SK-N-SH (cell line): ENCODE data around the gene GFRA3. TPM values are rescaled to one million over a fixed set of nuclear protein-coding genes. Genes with fewer than 3 reads are reported as not detected.

ENCODE experiments used
- CTCF ChIA-PET: fragments of 300-600, 350-600 bp; formaldehyde crosslinking; extraction: SDS; loops from one replicate; lab custom pipeline; 2021; lab: Yijun Ruan, JAX
- POLR2A ChIA-PET: fragments of 350-600 bp; sonication (Branson Sonifier 250); formaldehyde crosslinking; extraction: SDS; loops from one replicate; lab custom pipeline; 2020; ENCODE audit warnings: antibody characterized with exemption, inconsistent platforms; lab: Yijun Ruan, JAX
- DNase-seq: peaks from one replicate; pipeline ENCODE4 v3.0.0; 2012
- H2AFZ ChIP-seq: fragments of 200-600 bp; sonication (generic); 2 replicates; pipeline ENCODE4 v1.8.1; 2016; ENCODE audit warnings: antibody characterized with exemption, mild to moderate bottlenecking, low read depth
- H3F3A ChIP-seq: fragments of 200-600 bp; sonication (generic); replicated peaks from 2 replicates; pipeline ENCODE3; 2016; ENCODE audit warnings: antibody characterized with exemption, mild to moderate bottlenecking; ENCODE audit not compliant: insufficient read depth
- H3K27ac ChIP-seq, 2 experiments: fragments of 200-500 bp in 1 of 2; fragments of 200-600 bp in 1 of 2; sonication (Bioruptor generic) in 1 of 2; sonication (generic), shearing (Covaris generic) in 1 of 2; 2 replicates each; pipeline versions ENCODE4 v1.5.1 to v1.6.1; 2014 to 2016; ENCODE audit warnings: low read depth in 2 of 2, inconsistent platforms in 1 of 2, low read length in 1 of 2, mild to moderate bottlenecking in 1 of 2, mixed read lengths in 1 of 2
- H3K27me3 ChIP-seq: fragments of 200-600 bp; sonication (generic), shearing (Covaris generic); 2 replicates; pipeline ENCODE4 v1.6.1; 2016; ENCODE audit warnings: mixed run types; ENCODE audit not compliant: insufficient read depth
- H3K36me3 ChIP-seq, 2 experiments: fragments of 200-500 bp in 1 of 2; fragments of 200-600 bp in 1 of 2; sonication (Bioruptor generic) in 1 of 2; sonication (generic) in 1 of 2; replicated peaks in 1 of 2; 2 replicates each; pipeline versions ENCODE3 to v1.5.1; 2014 to 2016; ENCODE audit warnings: low read length in 1 of 2, mild to moderate bottlenecking in 1 of 2; ENCODE audit not compliant: insufficient read depth in 2 of 2, control insufficient read depth in 1 of 2
- H3K4me1 ChIP-seq, 2 experiments: fragments of 200-500 bp in 1 of 2; fragments of 200-600 bp in 1 of 2; sonication (Bioruptor generic) in 1 of 2; sonication (generic), shearing (Covaris generic) in 1 of 2; 2 replicates each; pipeline versions ENCODE4 v1.5.1 to v1.6.1; 2014 to 2016; ENCODE audit warnings: low read depth in 1 of 2, low read length in 1 of 2, mixed run types in 1 of 2; ENCODE audit not compliant: insufficient read depth in 2 of 2, control insufficient read depth in 1 of 2
- H3K4me2 ChIP-seq: fragments of 200-600 bp; sonication (generic), shearing (Covaris generic); 2 replicates; pipeline ENCODE4 v1.6.1; 2017; ENCODE audit warnings: mixed run types
- H3K4me3 ChIP-seq, 2 experiments: fragments of 200-500 bp in 1 of 2; fragments of 200-600 bp in 1 of 2; sonication (Bioruptor generic) in 1 of 2; sonication (generic), shearing (Covaris generic) in 1 of 2; 2 replicates each; pipeline versions ENCODE4 v1.5.1 to v1.8.1; 2014 to 2016; ENCODE audit warnings: low read depth in 2 of 2, inconsistent platforms in 1 of 2, low read length in 1 of 2, mild to moderate bottlenecking in 1 of 2, mixed read lengths in 1 of 2, moderate library complexity in 1 of 2
- H3K79me2 ChIP-seq: fragments of 200-600 bp; sonication (generic); 2 replicates; pipeline ENCODE4 v1.8.1; 2017; ENCODE audit warnings: mild to moderate bottlenecking; ENCODE audit not compliant: insufficient read depth
- H3K9ac ChIP-seq: fragments of 200-600 bp; sonication (generic); 2 replicates; pipeline ENCODE4 v1.6.1; 2017; ENCODE audit warnings: mixed run types
- H3K9me2 ChIP-seq: fragments of 200-600 bp; sonication (generic); 2 replicates; pipeline ENCODE4 v1.6.1; 2017; ENCODE audit warnings: mixed run types
- H3K9me3 ChIP-seq: fragments of 200-600 bp; sonication (generic); 2 replicates; pipeline ENCODE4 v1.6.1; 2017; ENCODE audit warnings: mixed run types, mild to moderate bottlenecking, moderate library complexity
- H4K20me1 ChIP-seq: fragments of 200-600 bp; sonication (generic); 2 replicates; pipeline ENCODE4 v1.6.1; 2017; ENCODE audit warnings: mild to moderate bottlenecking, mixed run types; ENCODE audit not compliant: insufficient read depth
- CTCF ChIP-seq: fragments of 200-600 bp; sonication (generic); IDR thresholded peaks from 2 replicates; pipeline ENCODE4 v1.6.1; 2017; ENCODE audit warnings: antibody characterized with exemption, mild to moderate bottlenecking, moderate library complexity
- ELF1 ChIP-seq: IDR thresholded peaks from 2 replicates; pipeline ENCODE4 v1.4.0; 2012
- EZH2phosphoT487 ChIP-seq: fragments of 200-600 bp; sonication (generic); IDR thresholded peaks from 2 replicates; pipeline ENCODE4 v1.6.1; 2017; ENCODE audit warnings: low read depth, mixed run types, mild to moderate bottlenecking, antibody characterized with exemption, moderate library complexity, borderline replicate concordance
- FOSL2 ChIP-seq: IDR thresholded peaks from 2 replicates; pipeline ENCODE4 v1.4.0; 2012; ENCODE audit warnings: low read depth, mild to moderate bottlenecking, moderate library complexity, borderline replicate concordance
- FOXM1 ChIP-seq: IDR thresholded peaks from 2 replicates; pipeline ENCODE4 v1.4.0; 2012; ENCODE audit warnings: low read depth, mild to moderate bottlenecking
- GABPA ChIP-seq: IDR thresholded peaks from 2 replicates; pipeline ENCODE4 v1.4.0; 2012; ENCODE audit warnings: low read depth, mild to moderate bottlenecking
- GATA2 ChIP-seq: sonication (generic); formaldehyde crosslinking; IDR thresholded peaks from 2 replicates; pipeline ENCODE4 v1.5.0; 2020; ENCODE audit warnings: mild to moderate bottlenecking, missing genetic modification reagents
- IRF3 ChIP-seq: fragments of 150-350 bp; IDR thresholded peaks from 2 replicates; pipeline ENCODE4 v1.6.1; 2016; ENCODE audit warnings: mild to moderate bottlenecking, low read depth, low read length
- MXI1 ChIP-seq: IDR thresholded peaks from 2 replicates; pipeline ENCODE4 v1.6.1; 2012; ENCODE audit warnings: mild to moderate bottlenecking, low read depth, low read length, improper control_type of control experiment
- NFIC ChIP-seq: IDR thresholded peaks from 2 replicates; pipeline ENCODE4 v1.4.0; 2012; ENCODE audit warnings: borderline replicate concordance
- POLR2AphosphoS5 ChIP-seq: IDR thresholded peaks from 2 replicates; pipeline ENCODE4 v1.6.1; 2012; ENCODE audit warnings: low read depth, low read length
- RCOR1 ChIP-seq: fragments of 150-350 bp; IDR thresholded peaks from 2 replicates; pipeline ENCODE4 v1.6.1; 2017; ENCODE audit warnings: antibody characterized with exemption, low read length
- RXRA ChIP-seq: IDR thresholded peaks from 2 replicates; pipeline ENCODE4 v1.4.0; 2012; ENCODE audit warnings: low read depth, mild to moderate bottlenecking, borderline replicate concordance
- TCF12 ChIP-seq: IDR thresholded peaks from 2 replicates; pipeline ENCODE4 v1.4.0; 2012
- USF1 ChIP-seq: IDR thresholded peaks from 2 replicates; pipeline ENCODE4 v1.4.0; 2012; ENCODE audit warnings: low read depth, borderline replicate concordance
- USF2 ChIP-seq: fragments of 150-350 bp; IDR thresholded peaks from 2 replicates; pipeline ENCODE4 v1.6.1; 2017; ENCODE audit warnings: antibody characterized with exemption, low read length, low read depth, borderline replicate concordance
- YY1 ChIP-seq: IDR thresholded peaks from 2 replicates; pipeline ENCODE4 v1.4.0; 2012; ENCODE audit warnings: low read depth, mild to moderate bottlenecking
- WGBS: methylation state at CpG from one replicate; pipeline ENCODE4 v1.1.6; 2017; ENCODE audit warnings: low lambda C conversion rate; 5-methylcytosine and 5-hydroxymethylcytosine counted together
- polyA plus RNA-seq, 3 experiments: library from polyadenylated mRNA; depleted of rRNA; stranded (reverse); fragments of >200 nt; gene quantifications; 2 replicates each; pipeline ENCODE4 v1.2.3, GENCODE V29; 2012
- TF ChIP-seq, protein P1 (sequence below): IDR thresholded peaks from 2 replicates; pipeline ENCODE4 v1.4.0; 2012; ENCODE audit warnings: low read depth, borderline replicate concordance
- TF ChIP-seq, protein P2 (sequence below): IDR thresholded peaks from 2 replicates; pipeline ENCODE4 v1.4.0; 2012; ENCODE audit warnings: low read depth
- TF ChIP-seq, protein P3 (sequence below): IDR thresholded peaks from 2 replicates; pipeline ENCODE4; 2012

Gene GFRA3
- polyA plus RNA-seq, 1 of the 3 experiments (the other 2 are of a cell fraction) = 0.15 TPM

DNA sequence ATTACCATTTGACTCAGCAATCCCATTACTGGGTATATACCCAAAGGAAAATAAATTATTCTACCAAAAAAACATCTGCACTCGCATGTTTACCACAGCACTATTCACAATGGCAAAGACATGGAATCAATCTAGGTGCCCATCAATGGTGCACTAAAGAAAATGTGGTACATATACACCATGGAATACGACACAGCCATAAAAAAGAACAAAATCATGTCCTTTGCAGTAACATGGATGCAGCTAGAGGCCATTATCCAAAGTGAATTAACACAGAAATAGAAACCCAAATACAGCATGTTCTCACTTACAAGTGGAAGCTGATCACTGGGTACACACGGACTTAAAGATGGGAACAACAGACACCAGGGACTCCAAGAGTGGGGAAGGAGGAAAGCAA, 63.4 kb downstream of the GFRA3 start:
- Histone ChIP-seq H3K36me3 (peaks cover 2 to 28% of the 10 kb centered on the region in 2 experiments), H3K9me2 (no peaks in the 10 kb centered on the region), H3K9me3 (no peaks in the 10 kb centered on the region), H3K9ac (no peak overlapping the region), H4K20me1 (0 out of 2 replicates have a peak, but pooled peaks cover 3% of the 10 kb centered on the region), H2AFZ (no peak overlapping the region), H3K4me1 (peaks cover 5 to 12% of the 10 kb centered on the region in 2 experiments; a peak in 2 of 4 replicates), H3K4me2 (no peak overlapping the region), H3K79me2 (peaks cover 70% of the 10 kb centered on the region), H3K4me3 (no peak overlapping the region), H3K27me3 (no peaks in the 10 kb centered on the region), H3K27ac (no peak overlapping the region), H3F3A (peaks cover 10% of the 10 kb centered on the region)
- DNase-seq = no peak
- CTCF ChIA-PET = interaction anchor here (1.2 to 3.7 kb wide), 3 partner anchors 12 to 141 kb away, joined by 3 to 17 read pairs (median 4); partner anchors contain the start of gene KDM3B
- no peak for TF ChIP-seq EZH2phosphoT487
- TF ChIP-seq GABPA = no peak
- TF ChIP-seq POLR2AphosphoS5 = no peak
- no peak for TF ChIP-seq GATA2 (CRISPR knock-in tag)
- TF ChIP-seq NFIC = no peak
- TF ChIP-seq CTCF = no peak
- no peak for TF ChIP-seq USF1
- TF ChIP-seq USF2 = no peak
- TF ChIP-seq MXI1 = no peak
- TF ChIP-seq, protein P1, sequence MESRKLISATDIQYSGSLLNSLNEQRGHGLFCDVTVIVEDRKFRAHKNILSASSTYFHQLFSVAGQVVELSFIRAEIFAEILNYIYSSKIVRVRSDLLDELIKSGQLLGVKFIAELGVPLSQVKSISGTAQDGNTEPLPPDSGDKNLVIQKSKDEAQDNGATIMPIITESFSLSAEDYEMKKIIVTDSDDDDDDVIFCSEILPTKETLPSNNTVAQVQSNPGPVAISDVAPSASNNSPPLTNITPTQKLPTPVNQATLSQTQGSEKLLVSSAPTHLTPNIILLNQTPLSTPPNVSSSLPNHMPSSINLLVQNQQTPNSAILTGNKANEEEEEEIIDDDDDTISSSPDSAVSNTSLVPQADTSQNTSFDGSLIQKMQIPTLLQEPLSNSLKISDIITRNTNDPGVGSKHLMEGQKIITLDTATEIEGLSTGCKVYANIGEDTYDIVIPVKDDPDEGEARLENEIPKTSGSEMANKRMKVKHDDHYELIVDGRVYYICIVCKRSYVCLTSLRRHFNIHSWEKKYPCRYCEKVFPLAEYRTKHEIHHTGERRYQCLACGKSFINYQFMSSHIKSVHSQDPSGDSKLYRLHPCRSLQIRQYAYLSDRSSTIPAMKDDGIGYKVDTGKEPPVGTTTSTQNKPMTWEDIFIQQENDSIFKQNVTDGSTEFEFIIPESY = no peak
- TF ChIP-seq, protein P2, sequence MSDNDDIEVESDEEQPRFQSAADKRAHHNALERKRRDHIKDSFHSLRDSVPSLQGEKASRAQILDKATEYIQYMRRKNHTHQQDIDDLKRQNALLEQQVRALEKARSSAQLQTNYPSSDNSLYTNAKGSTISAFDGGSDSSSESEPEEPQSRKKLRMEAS = no peak
- no peak for TF ChIP-seq ELF1
- no peak for TF ChIP-seq RXRA
- no peak for TF ChIP-seq IRF3
- no peak for TF ChIP-seq RCOR1
- TF ChIP-seq FOXM1 = no peak
- TF ChIP-seq, protein P3, sequence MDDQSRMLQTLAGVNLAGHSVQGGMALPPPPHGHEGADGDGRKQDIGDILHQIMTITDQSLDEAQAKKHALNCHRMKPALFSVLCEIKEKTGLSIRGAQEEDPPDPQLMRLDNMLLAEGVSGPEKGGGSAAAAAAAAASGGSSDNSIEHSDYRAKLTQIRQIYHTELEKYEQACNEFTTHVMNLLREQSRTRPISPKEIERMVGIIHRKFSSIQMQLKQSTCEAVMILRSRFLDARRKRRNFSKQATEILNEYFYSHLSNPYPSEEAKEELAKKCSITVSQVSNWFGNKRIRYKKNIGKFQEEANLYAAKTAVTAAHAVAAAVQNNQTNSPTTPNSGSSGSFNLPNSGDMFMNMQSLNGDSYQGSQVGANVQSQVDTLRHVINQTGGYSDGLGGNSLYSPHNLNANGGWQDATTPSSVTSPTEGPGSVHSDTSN = no peak
- TF ChIP-seq FOSL2 = no peak
- TF ChIP-seq YY1 = no peak
- TF ChIP-seq TCF12 = no peak
- WGBS = 91% methylated on average over 3 of the region's 3 CpGs
- POLR2A ChIA-PET = no interaction called here
